ENCODE results near the gene TPM1.

Gene TPM1

DNA sequence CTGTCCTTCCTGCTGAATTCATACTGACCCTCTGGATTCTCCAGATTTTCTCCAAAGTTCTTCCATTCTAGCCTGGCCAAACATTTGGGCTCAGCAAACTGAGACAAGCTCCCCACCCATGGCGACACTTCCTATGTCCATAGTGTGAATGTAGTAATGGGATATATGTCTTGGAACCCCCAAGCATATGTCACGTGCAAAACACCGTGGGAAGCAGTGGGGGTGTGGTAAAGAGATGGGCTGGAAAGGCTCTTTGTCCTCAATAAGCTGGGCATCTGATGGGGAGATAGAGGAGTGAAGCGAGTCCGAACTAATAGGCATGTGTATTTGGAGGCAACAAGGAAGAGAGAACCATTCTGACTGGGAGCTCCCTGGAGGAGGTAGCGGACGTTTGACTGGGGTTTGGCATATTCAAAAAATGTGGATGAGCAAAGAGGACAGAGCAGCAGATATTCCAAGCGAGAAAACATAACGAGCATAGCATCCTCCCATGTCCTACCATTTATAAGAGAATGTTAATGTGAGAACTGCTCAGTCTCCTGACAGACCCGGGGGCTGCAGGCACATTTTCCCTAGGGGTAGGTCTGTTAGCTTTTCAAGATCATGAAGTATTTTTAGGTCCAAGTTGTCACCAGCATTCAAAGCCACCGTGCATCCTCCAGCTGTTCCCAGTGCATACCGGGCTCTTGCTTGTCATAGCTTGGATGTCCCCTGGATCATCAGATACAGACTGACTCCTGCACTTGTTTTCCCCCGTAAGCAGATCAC is 25.6 kb downstream of the TPM1 start:
- DNase-seq (ENCODE audit: low spot score in 2 of 2) (no peak), ATAC-seq (no peak)
- Mint-ChIP-seq H3K36me3 (peaks cover 13% of the 10 kb centered on the region), H3K4me1 (no peaks in the 10 kb centered on the region), H3K4me3 (no peak overlapping the region), H3K9me3 (no peaks in the 10 kb centered on the region), H3K27ac (no peak overlapping the region)

DNA sequence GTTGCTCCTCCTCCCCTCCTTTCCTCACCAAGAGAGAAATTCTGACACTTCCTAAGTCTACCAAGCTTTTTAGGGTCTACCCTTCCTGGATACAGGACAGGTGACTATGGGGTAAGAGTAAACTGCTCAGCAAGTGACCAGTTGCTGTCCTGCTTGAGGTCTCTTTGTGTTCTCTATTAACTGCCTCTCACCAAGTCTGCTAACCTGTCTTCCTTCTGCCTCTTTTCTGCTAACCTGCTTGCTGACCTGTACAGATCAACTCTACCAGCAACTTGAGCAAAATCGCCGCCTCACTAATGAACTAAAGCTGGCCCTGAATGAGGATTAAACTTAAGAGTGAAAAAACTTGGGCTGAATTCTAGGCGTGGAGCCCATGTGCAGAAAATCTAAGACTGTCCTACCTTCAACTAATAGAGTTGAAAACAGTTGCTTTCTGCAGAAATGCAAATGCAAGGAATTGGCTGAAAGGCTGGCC is 27.1 kb downstream of the TPM1 start:
- no peak for DNase-seq (ENCODE audit: low spot score in 2 of 2)
- H3K4me3 Mint-ChIP-seq: no peak overlapping the region
- H3K9me3 Mint-ChIP-seq: no peaks in the 10 kb centered on the region
- peaks cover 3% of the 10 kb centered on the region for H3K36me3 Mint-ChIP-seq
- no peak overlapping the region for H3K27ac Mint-ChIP-seq
- no peak for ATAC-seq
- no peaks in the 10 kb centered on the region for H3K4me1 Mint-ChIP-seq

DNA sequence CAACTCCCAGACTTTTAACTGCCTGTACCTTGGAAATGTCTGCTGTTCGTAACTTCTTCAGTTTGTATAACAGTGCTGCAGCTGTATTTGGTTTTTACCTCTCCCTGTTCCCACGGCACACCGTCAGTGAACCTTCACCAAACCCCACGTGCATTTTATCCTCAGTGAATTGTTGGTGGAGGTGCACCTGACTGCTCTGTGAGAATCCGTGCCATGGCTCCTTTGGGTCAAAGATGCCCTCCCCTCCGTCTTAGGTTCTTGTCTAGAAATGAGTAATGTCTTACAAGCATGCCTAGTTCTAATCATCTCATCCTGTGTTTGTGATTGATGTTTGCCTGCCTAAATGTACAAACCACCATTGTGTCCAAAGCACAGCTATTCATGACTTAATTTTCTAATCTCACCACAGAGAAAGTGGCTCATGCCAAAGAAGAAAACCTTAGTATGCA is 28.2 kb downstream of the TPM1 start:
- no peak overlapping the region for H3K27ac Mint-ChIP-seq
- DNase-seq (ENCODE audit: low spot score in 2 of 2) (no peak), ATAC-seq (no peak)
- H3K4me3 Mint-ChIP-seq: no peak overlapping the region
- H3K4me1 Mint-ChIP-seq: peaks cover 1% of the 10 kb centered on the region
- H3K9me3 Mint-ChIP-seq: no peaks in the 10 kb centered on the region
- no peaks in the 10 kb centered on the region for H3K36me3 Mint-ChIP-seq

DNA sequence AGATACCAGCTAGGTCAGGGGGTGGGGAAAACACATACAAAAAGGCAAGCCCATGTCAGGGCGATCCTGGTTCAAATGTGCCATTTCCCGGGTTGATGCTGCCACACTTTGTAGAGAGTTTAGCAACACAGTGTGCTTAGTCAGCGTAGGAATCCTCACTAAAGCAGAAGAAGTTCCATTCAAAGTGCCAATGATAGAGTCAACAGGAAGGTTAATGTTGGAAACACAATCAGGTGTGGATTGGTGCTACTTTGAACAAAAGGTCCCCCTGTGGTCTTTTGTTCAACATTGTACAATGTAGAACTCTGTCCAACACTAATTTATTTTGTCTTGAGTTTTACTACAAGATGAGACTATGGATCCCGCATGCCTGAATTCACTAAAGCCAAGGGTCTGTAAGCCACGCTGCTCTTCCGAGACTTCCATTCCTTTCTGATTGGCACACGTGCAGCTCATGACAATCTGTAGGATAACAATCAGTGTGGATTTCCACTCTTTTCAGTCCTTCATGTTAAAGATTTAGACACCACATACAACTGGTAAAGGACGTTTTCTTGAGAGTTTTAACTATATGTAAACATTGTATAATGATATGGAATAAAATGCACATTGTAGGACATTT is 28.9 kb downstream of the TPM1 start:
- Mint-ChIP-seq H3K27ac (no peak overlapping the region), H3K4me1 (peaks cover 8% of the 10 kb centered on the region), H3K9me3 (no peaks in the 10 kb centered on the region), H3K36me3 (no peaks in the 10 kb centered on the region), H3K4me3 (no peak overlapping the region)
- ATAC-seq: no peak
- DNase-seq (ENCODE audit: low spot score in 2 of 2): no peak

DNA sequence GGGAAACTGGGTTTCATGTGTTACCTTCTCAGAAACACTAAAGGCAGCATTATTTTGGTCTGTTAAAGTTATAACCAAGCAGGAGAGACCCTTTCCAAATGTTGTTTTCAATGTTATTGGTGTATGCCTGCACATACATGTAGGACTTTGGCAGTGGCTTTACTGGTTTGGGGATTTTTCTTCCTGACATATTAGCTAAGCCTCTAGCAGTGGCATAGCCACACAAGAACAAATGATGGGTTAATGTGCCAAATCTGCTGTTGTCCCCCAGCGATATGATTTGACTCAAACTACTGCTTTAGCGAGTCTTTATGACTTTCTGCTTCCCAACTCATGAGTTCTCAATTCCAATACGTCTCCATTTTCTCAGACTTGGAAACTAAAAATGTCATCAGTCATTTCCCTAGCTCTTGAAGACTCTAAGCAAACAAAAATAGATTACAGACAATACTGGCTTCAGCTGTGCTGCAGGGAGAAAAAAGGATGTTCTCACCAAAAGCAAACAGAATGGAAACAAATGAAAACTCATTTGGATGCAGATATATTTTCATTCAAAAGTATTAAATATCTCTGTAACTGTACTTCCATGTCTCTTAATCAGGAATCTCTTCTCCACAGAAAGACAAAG is 29.6 kb downstream of the TPM1 start:
- no peak for ATAC-seq

DNA sequence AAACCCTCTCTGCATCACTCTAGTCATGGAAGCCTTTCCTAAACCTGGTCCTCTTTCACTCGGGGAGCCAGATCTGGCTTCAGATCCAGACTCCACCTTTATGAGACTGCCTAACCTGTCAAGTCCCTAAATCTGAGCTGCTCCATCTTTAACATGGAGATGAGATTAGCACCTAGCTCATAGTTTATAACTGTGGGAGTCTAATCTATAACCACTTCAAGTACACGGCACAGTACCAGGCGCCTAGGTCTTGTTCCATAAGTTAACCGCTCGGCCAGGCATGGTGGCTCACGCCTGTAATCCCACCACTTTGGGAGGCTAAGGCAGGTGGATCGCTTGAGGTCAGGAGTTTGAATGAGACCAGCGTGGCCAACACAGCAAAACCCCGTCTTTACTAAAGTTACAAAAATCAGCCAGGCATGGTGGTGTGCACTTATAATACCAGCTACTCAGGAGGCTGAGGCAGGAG is 30.3 kb downstream of the TPM1 start:
- peaks cover 16% of the 10 kb centered on the region for H3K4me1 Mint-ChIP-seq
- H3K27ac Mint-ChIP-seq: no peak overlapping the region
- no peaks in the 10 kb centered on the region for H3K9me3 Mint-ChIP-seq
- no peak for DNase-seq (ENCODE audit: low spot score in 2 of 2)
- no peak overlapping the region for H3K4me3 Mint-ChIP-seq
- H3K36me3 Mint-ChIP-seq: no peaks in the 10 kb centered on the region
- ATAC-seq: no peak

More for the DNA sequence above, 29.6 kb downstream of the TPM1 start:
- no peaks in the 10 kb centered on the region for H3K36me3 Mint-ChIP-seq
- no peaks in the 10 kb centered on the region for H3K9me3 Mint-ChIP-seq
- H3K4me3 Mint-ChIP-seq: no peak overlapping the region
- peaks cover 16% of the 10 kb centered on the region for H3K4me1 Mint-ChIP-seq
- H3K27ac Mint-ChIP-seq: no peak overlapping the region
- DNase-seq (ENCODE audit: low spot score in 2 of 2): no peak

DNA sequence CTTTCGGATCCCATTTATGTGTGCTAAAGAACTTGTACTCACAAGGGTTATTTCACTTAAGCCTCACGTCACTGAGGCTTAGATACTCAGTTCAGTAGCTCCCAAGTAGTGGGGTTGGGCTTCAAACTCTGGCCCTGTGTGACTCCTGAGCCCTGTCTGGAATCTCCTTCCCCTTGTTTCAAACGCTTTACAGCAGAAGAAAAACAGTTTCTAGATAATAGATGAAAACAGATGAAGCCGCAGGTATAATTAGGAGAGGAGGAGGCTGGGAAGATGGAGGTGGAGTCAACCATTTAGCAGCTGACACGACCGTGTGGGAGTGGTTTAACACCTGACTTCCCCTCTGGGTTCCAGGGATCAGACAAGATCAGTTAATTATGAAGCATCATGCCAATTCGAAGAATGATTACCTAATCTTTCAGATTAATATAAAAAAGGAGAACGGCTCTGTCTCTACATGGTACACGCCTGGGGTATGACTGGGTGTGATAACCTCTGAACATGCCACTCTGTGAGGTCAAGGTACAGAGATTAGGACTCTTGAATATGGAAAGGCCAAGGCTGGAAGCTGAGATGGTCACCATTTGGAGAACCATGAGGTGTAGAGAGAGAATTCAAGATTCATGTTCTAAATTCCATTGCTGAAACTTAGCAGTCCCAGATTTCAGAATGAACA is 31.1 kb downstream of the TPM1 start:
- no peak for ATAC-seq
- Mint-ChIP-seq H3K4me1 (peaks cover 16% of the 10 kb centered on the region), H3K36me3 (no peaks in the 10 kb centered on the region), H3K4me3 (no peak overlapping the region), H3K9me3 (no peaks in the 10 kb centered on the region), H3K27ac (no peak overlapping the region)
- no peak for DNase-seq (ENCODE audit: low spot score in 2 of 2)

DNA sequence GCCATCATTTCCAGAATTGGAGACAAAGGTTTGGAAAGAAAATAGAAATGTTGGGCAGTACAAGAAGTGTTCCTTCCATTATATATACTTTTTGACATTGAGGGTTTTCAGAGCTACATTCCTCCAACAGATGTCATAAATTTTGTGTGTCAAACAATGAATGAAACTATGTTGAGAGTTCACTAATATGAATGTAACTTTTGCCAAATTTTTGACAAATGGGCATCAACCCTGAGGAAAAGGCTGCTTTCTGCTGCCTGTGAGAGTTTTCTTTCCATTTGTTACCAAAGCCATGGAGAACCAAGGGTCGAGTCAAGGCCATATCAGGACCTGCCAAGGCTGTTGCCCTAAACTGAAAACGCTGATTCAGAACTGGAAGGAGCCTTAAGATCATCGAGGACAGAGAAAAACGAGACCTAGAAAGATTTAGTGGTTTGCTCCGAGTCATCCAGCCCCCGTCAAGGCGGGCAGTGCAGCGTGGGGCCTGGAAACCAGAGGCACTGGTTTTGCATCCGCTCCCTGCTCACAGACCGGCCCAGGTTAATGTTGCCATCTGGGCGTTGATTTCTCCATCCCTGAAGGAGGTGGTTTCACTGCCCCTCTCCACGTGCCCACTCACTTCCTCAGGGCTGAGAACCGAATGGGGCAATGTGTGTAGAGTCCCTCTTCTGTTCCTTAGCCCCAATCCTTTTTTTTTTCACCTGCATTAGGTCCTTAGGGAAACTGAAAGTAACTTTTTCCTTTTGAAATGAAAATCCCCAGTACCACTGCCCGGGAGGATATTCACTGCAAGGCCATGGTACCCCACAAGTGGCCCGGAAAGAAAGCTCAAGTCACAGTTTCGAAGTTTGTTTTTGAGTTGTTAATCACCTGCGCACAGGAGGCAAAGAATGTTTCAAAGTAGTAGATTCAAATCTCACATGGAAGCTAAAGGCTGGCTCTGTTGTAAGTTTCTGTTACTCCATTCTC is 32.8 kb downstream of the TPM1 start:
- DNase-seq (ENCODE audit: low spot score in 2 of 2) (no peak), ATAC-seq (peak; percentile 51)
- Mint-ChIP-seq H3K36me3 (no peaks in the 10 kb centered on the region), H3K9me3 (no peaks in the 10 kb centered on the region), H3K27ac (peak overlapping the region; percentile 68), H3K4me1 (peaks cover 16% of the 10 kb centered on the region), H3K4me3 (no peak overlapping the region)

DNA sequence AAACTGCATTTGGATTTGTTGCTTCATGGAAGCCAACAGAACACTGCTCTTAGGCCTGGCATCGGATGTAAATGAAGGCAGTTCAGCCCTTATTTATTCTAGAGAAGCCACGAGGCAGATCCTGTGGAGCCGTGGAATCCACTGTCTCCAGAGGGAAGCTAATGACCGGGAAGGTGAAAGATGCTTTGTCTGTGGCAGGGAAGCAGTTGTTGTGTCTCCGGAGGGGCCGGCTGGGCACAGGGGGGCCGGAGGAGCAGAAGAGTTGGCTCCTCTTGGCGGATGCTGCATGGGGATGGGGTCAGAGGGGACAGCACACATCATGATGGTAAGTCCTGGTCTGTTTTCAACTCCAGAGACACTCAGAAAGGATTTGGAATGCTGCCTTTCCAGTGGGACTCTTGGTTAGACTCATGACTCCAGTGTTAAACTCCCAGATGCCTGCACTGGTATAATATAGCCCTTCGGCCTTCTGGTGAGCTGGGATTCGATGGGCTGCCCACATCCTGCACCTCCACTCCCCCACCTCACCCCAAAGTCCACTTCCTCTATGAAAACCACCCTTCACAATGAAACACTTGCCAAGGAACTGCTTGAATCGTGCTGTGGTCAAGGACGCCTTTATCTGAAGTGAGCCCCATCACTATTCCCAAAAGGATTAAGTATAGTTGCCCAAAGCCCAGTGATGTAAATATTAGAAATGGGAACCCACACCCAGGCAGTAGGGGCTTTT is 33.6 kb downstream of the TPM1 start:
- Mint-ChIP-seq H3K4me1 (peaks cover 16% of the 10 kb centered on the region), H3K36me3 (no peaks in the 10 kb centered on the region), H3K4me3 (no peak overlapping the region), H3K9me3 (no peaks in the 10 kb centered on the region), H3K27ac (peak overlapping the region; percentile 68)
- ATAC-seq (no peak), DNase-seq (ENCODE audit: low spot score in 2 of 2) (no peak)

DNA sequence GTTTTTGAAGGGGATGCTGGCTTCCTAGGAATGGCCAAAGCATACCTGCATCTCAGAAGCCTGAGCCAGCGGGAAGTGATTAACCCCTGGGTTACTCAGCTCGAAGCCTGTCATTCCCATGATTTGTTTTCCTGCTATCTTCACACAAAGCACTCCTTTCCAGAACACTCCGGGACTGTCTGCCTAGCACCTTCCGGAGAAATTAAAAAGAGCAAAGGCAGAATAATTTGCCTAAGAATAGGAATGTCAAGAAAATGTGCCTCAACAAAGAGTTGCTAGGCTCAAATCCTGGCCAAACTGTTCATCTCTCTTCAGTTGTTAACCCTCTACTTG is 34.1 kb downstream of the TPM1 start:
- Mint-ChIP-seq H3K9me3 (no peaks in the 10 kb centered on the region), H3K4me3 (no peak overlapping the region)
- ATAC-seq: no peak

DNA sequence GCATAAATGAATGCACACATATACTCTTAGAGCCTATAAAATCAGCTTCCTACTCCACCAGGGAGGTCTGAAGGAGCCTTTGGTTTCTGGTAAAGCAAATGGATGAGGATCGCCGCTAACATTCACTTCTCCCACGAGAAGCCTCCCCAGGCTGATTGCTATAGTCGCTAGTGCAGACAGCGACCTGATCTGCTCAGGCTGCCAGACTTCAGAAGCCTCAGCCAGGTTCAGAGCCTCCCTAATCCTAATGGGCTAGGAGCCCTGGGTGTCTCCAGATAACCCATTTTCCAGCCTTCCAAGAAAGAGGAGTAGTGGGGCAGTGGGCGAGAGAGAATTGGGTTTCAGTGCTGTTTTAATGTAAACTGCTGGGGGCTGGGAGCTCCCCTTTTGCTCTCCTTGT is 35.4 kb downstream of the TPM1 start:
- DNase-seq (ENCODE audit: low spot score in 2 of 2) (no peak), ATAC-seq (no peak)
- no peaks in the 10 kb centered on the region for H3K9me3 Mint-ChIP-seq
- H3K4me1 Mint-ChIP-seq: peaks cover 16% of the 10 kb centered on the region
- no peaks in the 10 kb centered on the region for H3K36me3 Mint-ChIP-seq
- no peak overlapping the region for H3K27ac Mint-ChIP-seq
- no peak overlapping the region for H3K4me3 Mint-ChIP-seq

More for the DNA sequence above, 34.1 kb downstream of the TPM1 start:
- DNase-seq (ENCODE audit: low spot score in 2 of 2): no peak
- peak overlapping the region; percentile 68 for H3K27ac Mint-ChIP-seq
- H3K36me3 Mint-ChIP-seq: no peaks in the 10 kb centered on the region
- H3K4me1 Mint-ChIP-seq: peaks cover 16% of the 10 kb centered on the region

DNA sequence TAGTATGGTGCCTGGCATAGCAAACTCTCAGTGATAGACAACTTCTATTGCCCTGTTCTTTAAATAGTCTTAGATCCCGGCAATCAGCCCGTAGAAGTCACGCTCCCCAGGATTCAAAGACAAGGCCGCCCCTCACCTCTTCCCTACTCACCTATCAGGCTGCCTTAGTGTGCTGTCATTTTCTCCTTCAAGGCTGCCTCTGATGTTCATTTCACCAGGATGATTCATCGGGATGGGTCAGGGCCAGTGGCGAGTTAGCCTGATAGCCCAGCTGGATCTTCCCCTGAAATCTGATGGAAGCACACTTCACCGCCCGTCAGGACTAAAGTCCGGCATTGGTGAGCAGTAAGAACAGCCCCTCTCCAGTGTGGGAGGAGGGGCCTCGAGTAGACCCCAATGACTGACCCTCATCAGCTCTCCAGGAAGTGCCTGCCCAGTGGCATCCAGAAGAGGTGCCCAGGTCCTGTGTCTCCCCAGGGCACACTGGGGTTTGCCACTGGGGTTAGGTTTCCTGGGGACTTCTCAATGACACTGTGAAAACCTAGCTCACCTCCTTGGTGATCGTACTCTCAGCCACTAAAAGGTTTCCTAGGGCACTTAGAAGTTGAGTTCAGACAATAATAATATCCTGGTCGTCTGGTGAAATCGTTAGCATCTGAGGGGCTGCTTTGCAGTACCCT is 37.5 kb downstream of the TPM1 start:
- H3K4me3 Mint-ChIP-seq: no peak overlapping the region
- no peaks in the 10 kb centered on the region for H3K36me3 Mint-ChIP-seq
- ATAC-seq: no peak
- peaks cover 16% of the 10 kb centered on the region for H3K4me1 Mint-ChIP-seq
- no peak overlapping the region for H3K27ac Mint-ChIP-seq
- no peaks in the 10 kb centered on the region for H3K9me3 Mint-ChIP-seq
- no peak for DNase-seq (ENCODE audit: low spot score in 2 of 2)

DNA sequence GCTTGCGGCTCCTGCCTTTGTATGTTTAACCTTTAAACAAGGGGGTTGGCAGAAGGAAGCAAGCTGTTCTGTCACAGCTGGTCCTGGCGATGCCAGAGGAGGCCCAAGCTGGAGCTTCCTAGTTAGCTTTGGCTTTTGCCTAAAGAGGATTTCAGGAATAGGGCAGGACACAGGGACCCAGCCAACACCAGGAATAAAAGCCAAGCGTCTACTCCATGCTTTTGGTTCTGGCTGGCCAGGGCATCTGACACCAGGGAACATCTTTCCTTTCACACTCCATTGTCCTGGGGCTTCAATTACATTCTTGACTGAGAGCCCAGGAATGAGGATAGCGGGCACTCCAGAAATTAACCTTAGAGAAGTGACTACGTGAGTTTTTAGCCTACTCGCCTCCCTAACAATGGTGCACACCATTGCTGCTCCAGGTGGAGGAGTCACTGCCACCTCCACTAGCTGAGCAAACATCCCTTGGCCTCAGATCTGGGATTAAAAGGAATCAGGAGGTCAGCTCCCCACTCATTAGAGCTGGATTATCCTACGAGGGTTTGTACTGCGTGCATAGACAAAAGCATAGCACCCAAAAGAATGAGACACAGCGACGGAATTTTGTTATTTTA is 38.2 kb downstream of the TPM1 start:
- no peaks in the 10 kb centered on the region for H3K36me3 Mint-ChIP-seq
- DNase-seq (ENCODE audit: low spot score in 2 of 2) (no peak), ATAC-seq (no peak)
- no peak overlapping the region for H3K4me3 Mint-ChIP-seq
- peaks cover 14% of the 10 kb centered on the region for H3K4me1 Mint-ChIP-seq
- H3K9me3 Mint-ChIP-seq: no peaks in the 10 kb centered on the region
- no peak overlapping the region for H3K27ac Mint-ChIP-seq

Measured in stimulated activated effector memory CD8-positive, alpha-beta T cell treated with anti-CD3 and anti-CD28 coated beads, Interleukin-12 subunit alpha, Interleukin-12 subunit beta, amount 100 ng/mL, for 72 hours (primary cell).